HEK293 (cell line): ENCODE measurements around the gene DMC1.

Source experiments
- CTCF ChIA-PET: fragments of 350-600 bp; formaldehyde crosslinking; extraction: SDS; loops from one replicate; lab custom pipeline; 2021; ENCODE audit warnings: antibody characterized with exemption; lab: Yijun Ruan, JAX
- POLR2A ChIA-PET: fragments of 300-600 bp; formaldehyde crosslinking; extraction: SDS; loops from one replicate; lab custom pipeline; 2020; ENCODE audit warnings: antibody characterized with exemption, inconsistent platforms; lab: Yijun Ruan, JAX
- H3K27ac ChIP-seq: fragments of 200-500 bp; sonication (Bioruptor generic); 2 replicates; pipeline ENCODE4 v1.5.1; 2014; ENCODE audit warnings: low read depth, low read length, control low read depth, inconsistent platforms; ENCODE audit errors: extremely low read depth
- H3K36me3 ChIP-seq, 2 experiments: fragments of 200-500 bp in 1 of 2; sonication (Bioruptor generic) in 1 of 2; 1 replicate in 1 of 2; 2 replicates in 1 of 2; pipeline ENCODE4 v1.5.1; 2014 to 2017; ENCODE audit warnings: inconsistent platforms in 2 of 2, low read length in 2 of 2; ENCODE audit not compliant: control insufficient read depth in 2 of 2, insufficient read depth in 1 of 2
- H3K4me1 ChIP-seq: fragments of 200-500 bp; sonication (Bioruptor generic); 2 replicates; pipeline ENCODE4 v1.5.1; 2014; ENCODE audit warnings: mild to moderate bottlenecking, low read length, inconsistent platforms; ENCODE audit not compliant: control insufficient read depth, insufficient read depth
- H3K4me3 ChIP-seq: 2 replicates; pipeline ENCODE4 v1.5.1; 2011; ENCODE audit warnings: low read depth, mild to moderate bottlenecking, control low read depth, low read length, moderate library complexity
- H3K9me3 ChIP-seq: fragments of 200-500 bp; sonication (Bioruptor generic); 2 replicates; pipeline ENCODE4 v1.5.1; 2014; ENCODE audit warnings: low read depth, low read length, inconsistent platforms; ENCODE audit not compliant: control insufficient read depth, insufficient read depth
- KLF7 ChIP-seq: fragments of 450-650 bp; formaldehyde crosslinking; IDR thresholded peaks from 2 replicates; pipeline ENCODE4 v1.5.1; 2016; ENCODE audit warnings: missing biosample characterization, missing genetic modification characterization, borderline replicate concordance
- PRDM1 ChIP-seq: fragments of 450-650 bp; formaldehyde crosslinking; IDR thresholded peaks from 2 replicates; pipeline ENCODE4; 2016; ENCODE audit warnings: missing biosample characterization, missing genetic modification characterization
- PRDM6 ChIP-seq: fragments of 450-650 bp; formaldehyde crosslinking; IDR thresholded peaks from 2 replicates; pipeline ENCODE4 v1.5.1; 2017; ENCODE audit warnings: missing biosample characterization, missing genetic modification characterization
- REST ChIP-seq: fragments of 450-650 bp; formaldehyde crosslinking; IDR thresholded peaks from 2 replicates; pipeline ENCODE4 v1.5.1; 2016; ENCODE audit warnings: missing biosample characterization, missing genetic modification characterization
- TRIM28 ChIP-seq: IDR thresholded peaks from 2 replicates; pipeline ENCODE4 v1.6.1; 2011; ENCODE audit warnings: low read length, control low read depth, borderline replicate concordance
- ZNF10 ChIP-seq: fragments of 450-650 bp; formaldehyde crosslinking; IDR thresholded peaks from 2 replicates; pipeline ENCODE4 v1.5.1; 2017; ENCODE audit warnings: missing biosample characterization, missing genetic modification characterization
- ZNF341 ChIP-seq: fragments of 450-650 bp; formaldehyde crosslinking; IDR thresholded peaks from 2 replicates; pipeline ENCODE4; 2016; ENCODE audit warnings: low read depth, missing biosample characterization, missing genetic modification characterization
- ZNF350 ChIP-seq: fragments of 450-650 bp; formaldehyde crosslinking; IDR thresholded peaks from 2 replicates; pipeline ENCODE4 v1.5.0; 2017; ENCODE audit warnings: missing biosample characterization, mild to moderate bottlenecking, missing genetic modification characterization
- ZNF549 ChIP-seq: fragments of 450-650 bp; IDR thresholded peaks from 2 replicates; pipeline ENCODE4 v1.5.1; 2018; ENCODE audit warnings: missing biosample characterization, missing genetic modification characterization, mild to moderate bottlenecking, inconsistent platforms, moderate library complexity
- ZNF561 ChIP-seq: fragments of 450-650 bp; IDR thresholded peaks from 2 replicates; pipeline ENCODE4 v1.5.1; 2018; ENCODE audit warnings: missing biosample characterization, missing genetic modification characterization, borderline replicate concordance
- ZNF571 ChIP-seq: fragments of 450-650 bp; formaldehyde crosslinking; IDR thresholded peaks from 2 replicates; pipeline ENCODE4 v1.5.0; 2017; ENCODE audit warnings: missing biosample characterization, missing genetic modification characterization
- ZNF626 ChIP-seq: fragments of 450-650 bp; sonication (Bioruptor Pico); formaldehyde crosslinking; IDR thresholded peaks from 2 replicates; pipeline ENCODE4 v1.5.1; 2018; ENCODE audit warnings: missing biosample characterization, missing genetic modification characterization, inconsistent platforms
- ZSCAN18 ChIP-seq: fragments of 450-650 bp; formaldehyde crosslinking; IDR thresholded peaks from 2 replicates; pipeline ENCODE4 v1.5.1; 2016; ENCODE audit warnings: missing biosample characterization, missing genetic modification characterization
- TF ChIP-seq, protein P1 (sequence below): fragments of 450-650 bp; IDR thresholded peaks from 2 replicates; pipeline ENCODE4 v1.5.1; 2018; ENCODE audit warnings: missing biosample characterization, mild to moderate bottlenecking, missing genetic modification characterization

Gene DMC1

DNA sequence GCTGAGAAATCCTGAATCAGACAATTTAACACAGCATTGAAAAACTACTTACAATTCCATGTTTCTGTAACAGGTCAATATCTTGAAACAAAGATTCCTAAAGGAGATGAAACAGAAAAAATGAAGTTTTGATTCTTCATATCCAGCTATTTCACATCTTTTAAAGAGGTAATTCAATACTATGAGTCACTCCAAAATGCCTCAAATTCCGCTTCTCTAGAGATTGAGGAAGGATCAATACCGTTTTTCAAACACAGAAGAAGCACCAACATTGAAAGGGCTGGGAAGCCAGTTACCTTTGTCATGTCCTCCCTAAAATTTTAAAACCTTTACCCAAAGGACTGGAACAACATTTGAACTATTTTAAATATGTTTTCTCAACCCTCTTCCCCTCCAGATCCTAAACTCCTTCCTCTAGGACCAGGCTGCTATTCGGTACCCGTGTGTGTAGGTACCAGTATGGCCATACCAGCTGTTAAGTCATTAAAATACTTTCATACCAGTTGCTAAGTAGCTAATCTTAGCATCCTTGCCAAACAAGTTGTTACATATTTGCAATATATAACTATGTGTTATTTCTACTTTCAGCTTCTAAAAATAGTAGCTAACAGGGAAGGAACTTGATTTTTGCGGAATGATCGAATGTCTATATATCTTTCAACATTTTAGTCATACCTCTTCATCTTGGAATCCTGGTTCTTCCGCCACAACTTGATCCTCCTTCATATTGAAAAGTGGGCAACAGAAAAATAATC, 2.3 kb downstream of the DMC1 start:
- CTCF ChIA-PET, result interaction anchor here (0.7 to 1.2 kb wide), 2 partner anchors 154 to 515 kb away, joined by 3 to 5 read pairs; no protein-coding TSS in a partner anchor
- no peak overlapping the region for H3K4me3 ChIP-seq
- POLR2A ChIA-PET, result no interaction called here
- H3K4me1 ChIP-seq, result peaks cover 20% of the 10 kb centered on the region
- no peaks in the 10 kb centered on the region for H3K9me3 ChIP-seq
- 0 out of 2 replicates have a peak overlapping the region, but pooled peaks have one; percentile 20 for H3K27ac ChIP-seq
- H3K36me3 ChIP-seq, result no peaks in the 10 kb centered on the region
- TF ChIP-seq, protein P1, sequence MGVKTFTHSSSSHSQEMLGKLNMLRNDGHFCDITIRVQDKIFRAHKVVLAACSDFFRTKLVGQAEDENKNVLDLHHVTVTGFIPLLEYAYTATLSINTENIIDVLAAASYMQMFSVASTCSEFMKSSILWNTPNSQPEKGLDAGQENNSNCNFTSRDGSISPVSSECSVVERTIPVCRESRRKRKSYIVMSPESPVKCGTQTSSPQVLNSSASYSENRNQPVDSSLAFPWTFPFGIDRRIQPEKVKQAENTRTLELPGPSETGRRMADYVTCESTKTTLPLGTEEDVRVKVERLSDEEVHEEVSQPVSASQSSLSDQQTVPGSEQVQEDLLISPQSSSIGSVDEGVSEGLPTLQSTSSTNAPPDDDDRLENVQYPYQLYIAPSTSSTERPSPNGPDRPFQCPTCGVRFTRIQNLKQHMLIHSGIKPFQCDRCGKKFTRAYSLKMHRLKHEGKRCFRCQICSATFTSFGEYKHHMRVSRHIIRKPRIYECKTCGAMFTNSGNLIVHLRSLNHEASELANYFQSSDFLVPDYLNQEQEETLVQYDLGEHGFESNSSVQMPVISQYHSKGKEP (tag by site-specific recombination), result no peak
- no peak for TF ChIP-seq ZSCAN18
- TF ChIP-seq ZNF561, result no peak
- no peak for TF ChIP-seq KLF7 (tag by site-specific recombination)
- TF ChIP-seq TRIM28, result no peak
- no peak for TF ChIP-seq ZNF350 (tag by site-specific recombination)
- no peak for TF ChIP-seq ZNF341 (tag by site-specific recombination)
- TF ChIP-seq ZNF549, result no peak
- no peak for TF ChIP-seq ZNF571 (tag by site-specific recombination)

DNA sequence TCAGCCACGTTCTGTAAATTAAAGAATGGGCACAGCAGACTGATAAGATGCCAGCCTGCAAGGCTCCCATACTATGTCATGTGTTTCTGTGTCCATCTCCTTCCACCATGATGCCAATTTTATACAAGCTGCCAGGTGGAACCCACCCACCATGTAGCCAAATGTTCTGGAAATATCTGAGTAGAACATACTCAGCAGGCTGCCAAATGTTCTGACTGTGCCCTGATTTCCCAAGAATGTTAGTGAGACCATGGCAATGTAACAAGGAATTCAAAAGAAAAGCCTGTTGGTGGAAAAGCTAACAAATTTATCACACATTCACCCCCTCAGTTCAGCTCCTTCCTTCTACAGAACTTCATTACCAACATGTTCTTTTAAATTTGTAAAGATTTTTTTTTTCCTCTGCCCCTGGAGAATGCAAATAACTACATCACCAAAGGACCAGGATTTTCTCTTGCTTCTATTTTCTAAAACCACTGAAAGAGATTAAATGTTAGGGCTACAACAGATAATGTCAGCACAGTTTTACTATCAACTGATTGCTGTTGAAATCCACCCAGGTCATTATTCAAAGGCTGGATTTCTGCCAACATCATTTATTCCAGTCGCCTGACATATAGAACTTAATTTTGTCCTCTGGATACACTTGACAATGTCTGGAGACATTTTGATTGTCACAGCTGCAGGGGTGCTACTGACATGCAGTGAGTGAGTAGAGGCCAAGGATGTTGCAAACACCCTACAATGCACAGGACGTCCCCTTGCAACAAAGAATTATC, 3.1 kb downstream of the DMC1 start:
- ChIA-PET CTCF (interaction anchor here (0.6 kb wide), 1 partner anchor 1533 kb away, joined by 3 read pairs; no protein-coding TSS in a partner anchor), POLR2A (no interaction called here)
- H3K27ac ChIP-seq, result 0 out of 2 replicates have a peak overlapping the region, but pooled peaks have one; percentile 20

GRCh38 chr22:38565441-38565840, 4.5 kb downstream of the DMC1 start:
- Histone ChIP-seq H3K36me3 (peaks cover 0 to 2% of the 10 kb centered on the region in 2 experiments; a peak in 1 of 3 replicates), H3K4me1 (peaks cover 15% of the 10 kb centered on the region), H3K27ac (no peak overlapping the region), H3K4me3 (no peak overlapping the region), H3K9me3 (no peaks in the 10 kb centered on the region)
- CTCF ChIA-PET, result interaction anchor here (1.2 kb wide), 1 partner anchor 9 kb away, joined by 4 read pairs; no protein-coding TSS in a partner anchor
- POLR2A ChIA-PET, result interaction anchor here (0.5 kb wide), 1 partner anchor 19 kb away, joined by 3 read pairs; no protein-coding TSS in a partner anchor
- TF ChIP-seq ZNF626 (no peak), REST (peak; percentile 73)

More for the DNA sequence above, 3.1 kb downstream of the DMC1 start:
- TF ChIP-seq ZNF10 (tag by site-specific recombination), result peak; percentile 63; the same call in 1 of the 2 replicates
- TF ChIP-seq PRDM1 (tag by site-specific recombination), result no peak
- peak; percentile 75 for TF ChIP-seq PRDM6 (tag by site-specific recombination)
- no peaks in the 10 kb centered on the region for H3K36me3 ChIP-seq
- H3K9me3 ChIP-seq, result no peaks in the 10 kb centered on the region
- H3K4me1 ChIP-seq, result peaks cover 20% of the 10 kb centered on the region
- H3K4me3 ChIP-seq, result no peak overlapping the region
